Keratinocyte (primary cell): ENCODE data around the gene GSDMA.

Experiments
- CTCF ChIP-seq, 3 experiments: IDR thresholded peaks in 1 of 3; conservative IDR thresholded peaks in 1 of 3; optimal IDR thresholded peaks in 1 of 3; 2 replicates in 2 of 3; 3 replicates in 1 of 3; pipeline versions ENCODE3 to v1.5.1; 2011; ENCODE audit warnings: low read length in 3 of 3, mild to moderate bottlenecking in 3 of 3, moderate library complexity in 2 of 3, control low read depth in 1 of 3, inconsistent platforms in 1 of 3; ENCODE audit not compliant: insufficient read depth in 2 of 3; ENCODE audit errors: extremely low read depth in 1 of 3
- EZH2 ChIP-seq: IDR thresholded peaks from one replicate; pipeline ENCODE4 v1.6.1; 2012; ENCODE audit warnings: inconsistent platforms, mild to moderate bottlenecking, low read length, moderate library complexity

DNA sequence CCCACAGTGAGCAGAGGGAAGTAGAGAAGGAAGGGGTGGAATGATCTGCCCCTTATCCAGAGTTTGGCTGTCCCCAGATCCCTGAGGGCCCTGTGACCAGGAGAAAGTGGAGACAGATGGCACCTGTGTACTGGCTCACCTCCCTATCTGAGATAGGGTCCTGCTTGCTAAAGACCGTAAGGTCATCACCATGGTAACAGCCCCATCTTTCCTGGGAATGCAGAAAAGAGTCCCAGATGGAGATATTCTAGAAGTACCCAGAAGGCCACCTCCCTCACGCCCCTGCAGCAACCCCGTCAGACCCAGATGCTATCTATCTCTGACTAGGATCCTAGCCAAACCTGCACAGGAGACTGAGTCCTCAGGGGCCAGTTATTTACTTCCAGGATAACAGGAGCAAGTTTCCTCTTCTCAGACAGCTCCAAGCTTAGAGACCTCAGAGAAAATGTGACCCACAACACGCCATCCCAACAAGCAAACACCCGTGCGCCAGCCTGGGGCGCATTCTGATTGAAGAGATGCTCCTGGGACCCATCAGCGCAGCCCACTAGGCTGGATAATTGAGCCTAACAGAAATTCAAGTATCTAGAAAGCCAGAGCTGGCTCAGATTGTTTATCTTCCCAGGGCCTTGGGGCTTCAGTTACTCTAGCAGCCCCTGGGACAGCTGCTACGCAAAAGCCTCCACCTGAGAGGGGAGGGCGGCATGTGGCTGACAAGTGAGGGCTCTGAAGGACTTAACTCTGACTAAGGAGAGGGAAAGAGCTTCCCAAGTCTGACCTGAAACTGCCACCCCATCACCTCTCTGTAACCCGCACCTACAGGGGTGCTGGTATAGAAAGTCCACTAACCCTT, 37.3 kb upstream of the GSDMA start:
- TF ChIP-seq CTCF (optimal IDR thresholded peaks at IDR 0.05 in 1 of 3, IDR thresholded peaks at IDR 0.05 in 1 of 3, conservative IDR thresholded peaks at IDR 0.05 in 1 of 3; ENCODE audit: extremely low read depth in 1 of 3, insufficient read depth in 2 of 3, low read length in 3 of 3) (no peak), EZH2 (no peak)
